Parathyroid adenoma (tissue), 2 donors: Measurements from ENCODE around the gene HNRNPC.
A peak's percentile ranks its signal among the peaks of the same experiment; 100 is the strongest.
"Not testable (repeated sequence)": the region's sequence is repeated elsewhere in the genome, so short reads cannot be mapped to it uniquely, and the experiment has no call there.

ENCODE experiments used
- H2AFZ ChIP-seq: fragments of 300-600 bp; sonication (generic); one replicate; pipeline ENCODE4 v1.7.0; 2017; ENCODE audit warnings: antibody characterized with exemption, mild to moderate bottlenecking
- H3K27ac ChIP-seq: fragments of 300-600 bp; sonication (generic); one replicate; pipeline ENCODE4 v1.7.0; 2017
- H3K27me3 ChIP-seq: fragments of 300-600 bp; sonication (generic); one replicate; pipeline ENCODE4 v1.7.0; 2017; ENCODE audit warnings: low read length; ENCODE audit not compliant: control insufficient read depth, insufficient read depth
- H3K36me3 ChIP-seq: fragments of 300-600 bp; sonication (generic); one replicate; pipeline ENCODE4 v1.7.0; 2017; ENCODE audit warnings: low read length; ENCODE audit not compliant: control insufficient read depth, insufficient read depth
- H3K4me1 ChIP-seq: fragments of 300-600 bp; sonication (generic); one replicate; pipeline ENCODE4 v1.7.0; 2017; ENCODE audit warnings: control low read depth
- H3K4me2 ChIP-seq: fragments of 300-600 bp; sonication (generic); one replicate; pipeline ENCODE4 v1.7.0; 2017; ENCODE audit warnings: low read length
- H3K4me3 ChIP-seq: fragments of 300-600 bp; sonication (generic); one replicate; pipeline ENCODE4 v1.7.0; 2017; ENCODE audit warnings: low read depth, low read length
- H3K79me2 ChIP-seq: fragments of 300-600 bp; sonication (generic); one replicate; pipeline ENCODE4 v1.7.0; 2017; ENCODE audit warnings: control low read depth
- H3K9ac ChIP-seq: fragments of 300-600 bp; sonication (generic); one replicate; pipeline ENCODE4 v1.7.0; 2017; ENCODE audit warnings: mild to moderate bottlenecking
- H3K9me3 ChIP-seq: fragments of 300-600 bp; sonication (generic); one replicate; pipeline ENCODE4 v1.7.0; 2017; ENCODE audit warnings: low read length; ENCODE audit not compliant: control insufficient read depth
- CTCF ChIP-seq: fragments of 300-600 bp; sonication (generic); IDR thresholded peaks from one replicate; pipeline ENCODE4 v1.7.0; 2017; ENCODE audit warnings: antibody characterized with exemption, mild to moderate bottlenecking
- donor health status: primary hyperparathyroidism.

Gene HNRNPC

GRCh38 chr14:21231020-21231652 lies 38.1 kb downstream of the HNRNPC start:
- Histone ChIP-seq H3K9me3 (no peaks in the 10 kb centered on the region), H3K4me3 (no peak overlapping the region), H3K27me3 (no peaks in the 10 kb centered on the region), H3K4me2 (peak overlapping the region; percentile 15), H2AFZ (no peak overlapping the region), H3K4me1 (peaks cover 4% of the 10 kb centered on the region), H3K9ac (no peak overlapping the region), H3K27ac (no peak overlapping the region), H3K79me2 (peaks cover 60% of the 10 kb centered on the region), H3K36me3 (no peaks in the 10 kb centered on the region)
- no peak for TF ChIP-seq CTCF

- no peak overlapping the region for H3K9ac ChIP-seq
- H3K27ac ChIP-seq: no peak overlapping the region
- peaks cover 2% of the 10 kb centered on the region for H3K4me1 ChIP-seq
- H3K36me3 ChIP-seq: no peaks in the 10 kb centered on the region
- peaks cover 64% of the 10 kb centered on the region for H3K79me2 ChIP-seq
- no peaks in the 10 kb centered on the region for H3K9me3 ChIP-seq
- TF ChIP-seq CTCF: no peak
- no peaks in the 10 kb centered on the region for H3K27me3 ChIP-seq
- no peak overlapping the region for H3K4me2 ChIP-seq
- no peak overlapping the region for H2AFZ ChIP-seq
- H3K4me3 ChIP-seq: no peak overlapping the region
These were observed 39.4 kb downstream of the HNRNPC start for GRCh38 chr14:21229821-21230220.

GRCh38 chr14:21227981-21228380 lies 41.3 kb downstream of the HNRNPC start:
- Histone ChIP-seq H2AFZ (no peak overlapping the region), H3K4me3 (no peak overlapping the region), H3K79me2 (peaks cover 68% of the 10 kb centered on the region), H3K9me3 (no peaks in the 10 kb centered on the region), H3K4me2 (no peak overlapping the region), H3K4me1 (peaks cover 5% of the 10 kb centered on the region), H3K27me3 (no peaks in the 10 kb centered on the region), H3K27ac (no peak overlapping the region), H3K9ac (no peak overlapping the region), H3K36me3 (no peaks in the 10 kb centered on the region)
- no peak for TF ChIP-seq CTCF

- no peaks in the 10 kb centered on the region for H3K9me3 ChIP-seq
- peaks cover 68% of the 10 kb centered on the region for H3K79me2 ChIP-seq
- no peak overlapping the region for H2AFZ ChIP-seq
- no peaks in the 10 kb centered on the region for H3K27me3 ChIP-seq
- H3K4me1 ChIP-seq: peaks cover 5% of the 10 kb centered on the region
- H3K27ac ChIP-seq: no peak overlapping the region
- H3K4me3 ChIP-seq: no peak overlapping the region
- no peak for TF ChIP-seq CTCF
- H3K4me2 ChIP-seq: no peak overlapping the region
- no peaks in the 10 kb centered on the region for H3K36me3 ChIP-seq
- H3K9ac ChIP-seq: no peak overlapping the region
These were observed 42.1 kb downstream of the HNRNPC start for GRCh38 chr14:21227150-21227549.

GRCh38 chr14:21226467-21226866 lies 42.8 kb downstream of the HNRNPC start:
- Histone ChIP-seq H3K9me3 (no peaks in the 10 kb centered on the region), H3K36me3 (no peaks in the 10 kb centered on the region), H3K4me1 (peaks cover 5% of the 10 kb centered on the region), H3K79me2 (peaks cover 69% of the 10 kb centered on the region), H3K4me2 (no peak overlapping the region), H2AFZ (no peak overlapping the region), H3K27ac (no peak overlapping the region), H3K27me3 (no peaks in the 10 kb centered on the region), H3K4me3 (no peak overlapping the region), H3K9ac (no peak overlapping the region)
- no peak for TF ChIP-seq CTCF

GRCh38 chr14:21225164-21225563 lies 44.1 kb downstream of the HNRNPC start:
- H3K4me2 ChIP-seq, H3K9me3 ChIP-seq, H3K27ac ChIP-seq, H3K9ac ChIP-seq, H3K36me3 ChIP-seq, H3K27me3 ChIP-seq, H3K4me3 ChIP-seq, H2AFZ ChIP-seq: not testable (repeated sequence)
- H3K79me2 ChIP-seq: peaks cover 76% of the 10 kb centered on the region
- peaks cover 11% of the 10 kb centered on the region for H3K4me1 ChIP-seq
